Inferior parietal cortex (tissue), 1 donor: Measurements from ENCODE around the gene KLRC3.
"Not testable (repeated sequence)": the region's sequence is repeated elsewhere in the genome, so short reads cannot be mapped to it uniquely, and the experiment has no call there.

Experiments used
- DNase-seq: peaks from one replicate; pipeline ENCODE4 v3.0.0-alpha.2; 2016; ENCODE audit errors: extremely low spot score

Gene KLRC3

GRCh38 chr12:10369557-10370415, 50.6 kb downstream of the KLRC3 start:
- DNase-seq = no peak

- DNase-seq = no peak
Observed at GRCh38 chr12:10368206-10369171, 51.9 kb downstream of the KLRC3 start.

GRCh38 chr12:10367714-10368113, 52.7 kb downstream of the KLRC3 start:
- not testable (repeated sequence) for DNase-seq

- DNase-seq = peak; percentile 28
Observed at GRCh38 chr12:10366875-10367274, 53.5 kb downstream of the KLRC3 start.

GRCh38 chr12:10365696-10366405, 54.5 kb downstream of the KLRC3 start:
- DNase-seq = peak; percentile 68

- DNase-seq = peak; percentile 89
Observed at GRCh38 chr12:10364815-10365622, 55.4 kb downstream of the KLRC3 start.

GRCh38 chr12:10363914-10364814, 56.2 kb downstream of the KLRC3 start:
- peak; percentile 78 for DNase-seq

- DNase-seq = peak; percentile 38
Observed at GRCh38 chr12:10363658-10363913, 56.8 kb downstream of the KLRC3 start.

- DNase-seq = no peak
Observed at GRCh38 chr12:10362828-10363657, 57.4 kb downstream of the KLRC3 start.

GRCh38 chr12:10362325-10362724, 58.1 kb downstream of the KLRC3 start:
- DNase-seq = no peak
